HK-2 (cell line): Measurements from ENCODE around the gene FAM114A1.
"Not testable (repeated sequence)": the region's sequence is repeated elsewhere in the genome, so short reads cannot be mapped to it uniquely, and the experiment has no call there.

ENCODE experiments used
- DNase-seq: peaks from one replicate; pipeline ENCODE4 v3.0.0-alpha.2; 2018; ENCODE audit not compliant: unreplicated experiment

FAM114A1 gene

DNA sequence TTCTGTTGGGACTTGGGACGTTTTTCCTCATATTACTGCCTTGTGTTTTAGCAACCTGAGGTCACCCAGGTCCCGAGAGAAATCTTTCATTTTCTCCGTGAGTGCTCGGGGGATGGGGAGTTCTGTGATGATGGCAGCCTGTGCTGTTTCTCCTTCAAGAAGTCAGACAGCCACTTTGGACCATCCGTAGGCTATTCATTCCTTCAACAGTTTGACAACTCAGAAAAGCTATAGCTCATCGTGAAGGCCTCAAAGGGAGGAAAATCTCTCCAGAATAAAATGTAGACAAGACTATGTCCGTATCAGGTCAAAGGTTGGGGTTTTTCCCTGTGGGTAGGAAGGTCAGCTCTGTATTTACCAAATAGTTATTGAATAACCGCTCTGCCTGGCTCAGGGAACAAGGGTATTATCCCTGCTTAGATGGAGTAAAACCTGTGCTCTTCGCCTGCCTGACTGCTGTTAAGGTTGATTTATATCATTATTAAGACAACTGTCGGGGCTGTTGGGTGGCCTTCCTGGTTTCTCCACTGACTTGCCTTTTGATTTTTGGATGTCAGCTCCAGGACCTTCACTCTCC is 36.6 kb downstream of the FAM114A1 start:
- DNase-seq: peak; percentile 14

DNA sequence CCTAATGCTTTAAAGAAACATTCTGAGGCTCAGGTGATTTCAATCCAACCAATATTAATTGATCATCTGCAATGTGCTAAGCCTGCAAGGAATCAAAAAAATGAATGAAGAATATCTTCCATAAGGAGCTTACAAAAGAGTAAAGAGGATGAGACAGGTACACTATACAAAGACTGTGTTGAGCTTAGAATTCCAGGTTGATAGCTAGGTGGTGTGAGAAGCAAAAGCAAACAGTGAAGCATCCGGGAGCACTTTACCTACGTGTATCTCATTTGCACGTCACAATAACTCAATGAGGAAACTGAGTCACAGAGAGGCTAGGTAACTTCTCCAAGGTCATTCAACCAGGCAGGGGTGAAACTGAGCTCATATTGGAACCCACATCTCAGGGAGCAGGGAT is 37.1 kb downstream of the FAM114A1 start:
- no peak for DNase-seq

DNA sequence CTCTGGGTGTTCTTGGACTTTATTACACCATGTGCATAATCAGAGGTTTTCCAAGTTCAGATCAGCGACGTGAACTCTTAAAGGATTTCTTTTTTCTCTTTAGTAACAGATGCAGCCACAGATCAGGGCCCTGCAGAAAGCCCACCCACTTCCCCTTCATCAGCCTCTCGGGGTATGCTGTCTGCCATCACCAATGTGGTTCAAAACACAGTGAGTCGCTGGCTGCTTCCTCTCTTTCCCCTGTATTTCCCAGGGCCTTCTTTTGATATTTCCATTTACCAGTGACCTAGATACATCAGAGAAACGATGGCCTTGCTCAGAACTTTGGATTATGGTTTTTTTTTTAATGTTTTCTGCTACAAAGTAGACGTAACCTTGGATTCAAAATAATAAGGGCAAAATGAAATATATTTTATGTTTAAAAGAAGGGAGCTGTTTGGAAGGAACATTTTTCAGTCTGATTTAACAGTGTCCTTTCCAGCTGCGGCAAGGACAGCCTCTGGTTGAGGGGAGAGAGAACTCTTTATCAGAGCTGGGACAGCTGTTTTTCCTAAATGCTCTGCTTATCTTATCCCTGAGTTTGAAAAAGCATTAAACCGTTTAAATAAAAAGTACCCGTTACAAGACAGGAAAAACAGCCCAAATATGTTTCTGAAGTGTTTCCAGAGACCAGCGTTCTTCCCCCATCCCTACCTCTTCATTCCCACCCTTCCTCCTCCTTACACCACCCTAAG is 38.2 kb downstream of the FAM114A1 start:
- no peak for DNase-seq

DNA sequence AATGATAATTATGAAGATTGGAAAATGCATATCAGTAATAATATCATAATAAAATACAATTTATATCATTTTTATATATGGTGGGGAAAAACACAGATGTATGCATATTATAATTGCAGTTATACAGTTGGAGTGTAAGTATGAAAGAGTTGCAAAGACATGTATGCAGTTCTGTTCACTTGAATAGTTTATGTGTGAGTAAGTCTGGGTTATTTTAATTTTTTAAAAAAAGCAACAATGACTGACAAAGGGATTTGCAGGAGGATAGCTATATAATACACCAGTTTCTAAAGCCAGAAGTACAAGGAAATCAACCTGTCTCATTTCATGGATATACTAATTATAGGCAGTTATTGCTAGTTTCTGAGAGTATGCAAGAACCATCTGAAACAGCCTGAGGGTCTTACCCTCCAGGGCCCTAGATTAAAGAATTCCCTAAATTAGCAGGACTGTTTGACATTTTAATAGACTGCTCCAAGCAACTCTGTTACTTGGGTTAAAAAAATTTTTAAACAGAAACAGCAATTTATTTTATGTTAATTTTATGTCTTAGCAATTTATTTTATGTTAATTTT is 40.2 kb downstream of the FAM114A1 start:
- no peak for DNase-seq

DNA sequence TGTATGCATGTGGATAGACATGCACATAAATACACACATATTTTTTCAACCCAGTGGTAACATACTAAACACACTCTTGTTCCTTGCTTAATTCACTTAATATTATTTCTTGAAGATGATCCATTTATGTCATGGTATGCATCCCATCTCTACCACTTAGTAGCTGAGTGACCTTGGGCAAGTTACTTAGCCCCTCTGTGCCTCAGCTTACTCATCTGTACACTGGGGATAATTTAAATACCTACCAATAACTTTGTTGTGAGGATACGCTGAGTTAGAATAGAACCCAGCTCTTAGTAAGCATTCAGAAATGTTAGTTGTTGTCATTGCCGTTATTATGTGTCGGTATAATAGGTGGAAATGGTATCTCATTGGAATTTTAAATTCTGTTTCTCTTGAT is 41.4 kb downstream of the FAM114A1 start:
- no peak for DNase-seq

DNA sequence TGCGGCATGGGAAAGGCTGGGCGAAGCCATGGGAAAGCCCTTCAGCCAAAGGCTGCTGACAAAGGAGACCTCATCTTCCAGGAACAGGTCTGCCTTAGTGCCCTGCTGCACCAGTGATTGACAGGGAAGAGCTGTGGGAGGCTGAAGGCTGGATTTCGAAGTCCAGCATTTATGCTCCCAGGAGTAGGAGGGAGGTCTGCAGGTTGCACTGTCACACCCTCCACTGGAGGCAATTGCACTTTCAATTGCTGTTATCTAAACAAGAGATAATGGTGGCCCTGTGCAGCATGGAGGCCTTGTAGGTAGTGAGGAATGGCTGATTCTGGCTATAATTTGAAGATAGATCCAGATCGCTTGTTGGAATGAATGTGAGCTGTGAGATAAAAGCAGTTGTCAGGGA is 43.7 kb downstream of the FAM114A1 start:
- no peak for DNase-seq

DNA sequence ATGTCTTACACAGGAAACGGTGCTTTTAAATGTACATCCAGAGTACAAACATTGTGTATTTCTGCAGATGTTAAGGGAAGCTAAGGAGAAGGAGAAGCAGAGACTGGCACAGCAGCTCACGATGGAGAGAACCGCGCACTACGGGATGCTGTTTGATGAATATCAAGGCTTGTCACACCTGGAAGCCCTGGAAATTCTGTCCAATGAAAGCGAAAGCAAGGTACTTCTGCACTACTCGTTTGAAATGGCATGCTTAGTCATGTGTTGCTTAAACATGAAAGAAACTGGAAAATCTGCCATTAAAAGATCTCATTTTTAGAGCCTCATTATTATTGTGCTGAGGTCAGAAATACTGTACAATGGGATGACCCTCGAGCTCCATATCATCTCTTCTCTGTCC is 47.2 kb downstream of the FAM114A1 start:
- no peak for DNase-seq

DNA sequence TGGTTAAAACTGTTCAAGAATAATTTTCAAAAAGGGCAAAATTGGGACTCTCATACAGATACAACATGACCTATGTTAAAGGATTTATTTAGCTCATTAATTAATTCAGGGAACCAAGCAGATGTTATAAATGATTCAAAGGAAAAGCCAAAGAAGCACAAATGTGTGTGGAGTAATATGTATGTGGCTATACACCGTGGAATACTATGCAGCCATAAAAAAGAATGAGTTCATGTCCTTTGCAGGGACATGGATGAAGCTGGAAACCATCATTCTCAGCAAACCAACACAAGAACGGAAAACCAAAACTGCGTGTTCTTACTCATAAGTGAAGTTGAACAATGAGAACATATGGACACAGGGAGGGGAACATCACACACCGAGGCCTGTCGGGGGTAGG is 48.7 kb downstream of the FAM114A1 start:
- not testable (repeated sequence) for DNase-seq

DNA sequence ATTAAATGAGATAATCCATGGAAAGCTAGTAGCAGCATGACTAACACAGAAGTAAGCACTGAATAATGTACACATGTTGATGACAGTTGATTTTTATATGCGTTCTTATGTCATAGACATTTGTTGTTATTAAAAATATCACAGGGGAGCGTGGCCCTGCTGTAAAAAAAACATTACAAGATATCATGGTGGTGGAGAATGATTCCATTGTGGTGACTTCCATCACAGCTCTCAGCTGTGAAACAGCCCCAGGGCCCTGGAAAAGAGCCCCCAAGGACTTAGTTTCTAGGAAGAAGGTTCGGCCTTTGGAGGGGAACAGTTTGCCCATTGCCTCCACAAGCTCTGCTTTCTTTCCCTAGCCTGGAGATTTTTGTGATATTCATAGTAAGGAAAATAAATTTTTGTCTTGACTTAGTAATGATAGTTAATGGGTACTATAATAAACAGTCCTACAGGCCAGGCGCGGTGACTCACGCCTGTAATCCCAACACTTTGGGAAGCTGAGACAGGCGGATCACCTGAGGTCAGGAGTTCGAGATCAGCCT is 49.9 kb downstream of the FAM114A1 start:
- no peak for DNase-seq

DNA sequence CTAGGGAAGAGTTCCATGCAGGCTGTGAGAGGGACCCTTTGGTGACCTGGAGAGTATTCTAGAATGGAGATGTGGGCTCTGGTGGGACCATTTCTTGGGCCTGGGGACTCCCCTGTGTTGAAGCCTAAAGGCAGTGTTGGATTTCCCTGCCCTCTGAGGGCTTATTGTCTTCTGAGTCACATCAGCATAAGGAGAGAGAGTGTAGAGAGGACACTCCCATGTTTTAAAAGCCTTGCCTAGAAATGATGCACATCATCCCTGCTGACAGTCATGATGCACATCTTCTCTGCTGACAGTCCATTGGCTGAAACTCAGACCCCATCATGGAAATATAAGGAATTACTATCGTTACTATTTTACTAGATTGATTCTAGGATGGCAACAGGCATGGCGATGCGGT is 51.9 kb downstream of the FAM114A1 start:
- DNase-seq: no peak

DNA sequence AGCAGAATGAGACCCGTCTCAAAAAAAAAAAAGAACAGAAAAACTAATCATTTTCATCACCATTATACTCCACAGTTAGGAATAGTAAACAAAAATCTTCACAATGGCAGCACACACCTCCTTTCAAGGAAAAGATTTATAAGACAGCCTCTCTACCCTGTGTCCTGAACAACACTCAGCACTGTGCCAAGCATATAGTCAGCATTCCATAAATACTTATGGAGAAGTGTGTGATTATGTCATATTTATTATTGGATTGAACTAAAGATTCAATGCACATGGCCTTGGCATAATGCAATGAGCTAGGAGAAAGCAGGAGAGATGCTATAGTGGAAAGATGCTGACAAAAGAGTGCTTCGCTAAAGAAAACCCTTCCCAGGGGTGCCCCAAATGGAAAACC is 52.6 kb downstream of the FAM114A1 start:
- DNase-seq: no peak

DNA sequence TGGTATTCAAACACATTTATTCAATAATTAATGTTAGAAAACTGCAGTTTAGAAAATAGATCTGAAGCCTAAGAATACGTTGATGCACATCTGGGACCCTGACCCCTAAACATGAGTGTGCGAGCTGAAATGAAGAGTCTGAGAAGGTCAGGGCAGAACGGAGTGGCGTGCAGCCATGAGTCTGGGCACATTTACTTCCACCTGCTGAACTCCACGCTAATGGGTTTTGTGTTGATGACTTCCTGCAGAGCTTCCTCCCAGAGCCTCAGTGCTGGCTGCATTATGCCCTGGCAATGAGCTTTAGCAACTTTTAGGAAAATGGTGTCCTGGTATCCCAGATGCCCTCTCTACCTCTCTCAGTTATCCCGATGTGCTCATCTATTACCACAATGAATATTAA is 53.1 kb downstream of the FAM114A1 start:
- no peak for DNase-seq

DNA sequence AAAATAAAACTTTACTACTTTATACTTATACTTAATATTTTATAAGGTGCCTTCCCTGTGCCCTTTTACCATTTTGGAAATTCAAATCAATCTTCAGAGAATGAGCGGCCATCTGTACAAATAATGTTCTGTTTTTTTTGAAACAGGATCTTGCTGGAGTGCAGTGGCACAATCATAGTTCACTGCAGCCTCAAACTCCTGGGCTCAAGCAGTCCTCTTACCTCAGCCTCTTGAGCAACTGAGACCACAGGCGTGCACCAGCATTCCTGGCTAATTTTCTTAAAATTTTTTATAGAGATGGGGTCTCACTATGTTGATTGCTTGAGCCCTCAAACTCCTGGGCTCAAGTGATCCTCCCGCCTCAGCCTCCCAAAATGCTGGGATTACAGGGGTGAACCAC is 53.5 kb downstream of the FAM114A1 start:
- DNase-seq: no peak

DNA sequence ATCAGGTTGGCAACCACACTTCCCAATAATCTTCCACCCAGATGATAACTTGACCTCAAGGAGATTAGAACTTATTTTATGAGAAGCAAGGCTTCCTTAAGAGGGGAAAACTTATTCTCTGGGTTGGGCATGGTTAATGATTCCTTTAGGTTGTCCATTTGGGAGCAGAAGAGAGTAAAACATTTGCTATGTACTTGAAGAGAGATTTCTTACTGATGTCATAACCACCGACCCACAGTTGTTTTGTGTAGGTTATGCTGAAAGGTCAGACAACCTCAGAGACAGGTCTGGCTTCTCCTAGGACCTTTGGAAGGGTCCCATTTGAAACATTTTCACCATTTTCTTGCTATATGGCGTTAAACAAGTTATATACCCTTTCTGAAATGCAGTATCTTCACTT is 56.1 kb downstream of the FAM114A1 start:
- DNase-seq: no peak

DNA sequence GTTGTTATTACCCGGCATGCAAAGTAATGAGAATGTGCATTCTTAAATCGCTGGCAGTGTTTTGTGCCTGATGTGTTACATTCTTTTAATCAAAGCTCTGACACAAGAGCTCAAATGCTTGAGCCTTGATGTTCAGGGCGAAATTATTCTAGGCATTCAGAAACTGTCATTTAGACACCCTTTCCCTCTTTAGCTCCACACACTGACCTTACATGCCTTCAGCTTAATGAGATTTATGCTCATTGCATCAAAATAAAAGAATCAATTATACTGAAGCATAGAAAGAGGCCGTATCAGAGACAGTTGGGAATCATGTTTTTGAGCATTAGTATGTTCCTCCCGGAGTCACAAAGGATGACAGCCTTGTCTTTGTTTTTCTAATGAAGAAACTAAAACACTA is 56.7 kb downstream of the FAM114A1 start:
- DNase-seq: no peak

DNA sequence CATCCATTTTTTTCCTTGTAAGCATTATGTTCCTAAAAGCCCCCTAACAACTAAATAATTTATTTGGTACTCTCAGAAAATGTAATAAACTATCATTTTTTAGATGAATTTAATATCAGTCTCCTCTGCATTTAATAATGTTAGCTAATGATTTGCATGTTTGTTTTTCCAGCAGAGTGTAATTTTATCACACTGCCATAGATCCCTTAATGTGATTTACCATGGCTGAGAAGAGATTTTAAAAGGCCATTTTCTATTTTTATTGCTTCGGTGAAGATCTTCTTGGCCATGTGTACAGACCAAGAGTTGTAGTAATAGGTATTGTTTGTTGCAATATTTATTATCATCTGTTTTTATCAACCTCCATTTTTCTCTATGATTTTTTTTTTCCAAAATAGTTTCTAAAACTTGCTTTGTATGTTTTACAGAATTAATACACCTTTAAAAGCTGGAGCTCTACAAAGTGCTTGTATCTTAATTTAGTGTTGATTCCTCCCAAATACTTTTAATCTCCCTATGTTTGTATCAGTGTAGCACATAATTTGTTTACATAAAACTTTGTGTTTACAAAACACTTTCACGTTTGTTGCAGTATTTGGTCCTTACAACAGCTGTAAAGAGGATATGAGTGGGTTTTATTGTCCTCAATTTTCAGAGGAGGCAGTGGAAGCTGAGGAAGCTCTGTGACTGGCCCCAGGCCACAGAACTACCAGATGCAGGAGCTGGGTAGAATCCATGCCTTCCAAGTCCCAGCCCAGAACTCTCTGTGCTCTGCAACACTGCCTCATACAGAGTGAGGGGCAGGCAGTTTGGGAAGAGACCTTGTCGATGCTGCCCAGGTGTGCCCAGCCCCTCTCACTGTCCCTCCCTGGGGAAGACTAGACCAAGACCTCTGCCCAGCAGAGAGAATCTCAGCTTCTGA is 58.1 kb downstream of the FAM114A1 start:
- DNase-seq: no peak

DNA sequence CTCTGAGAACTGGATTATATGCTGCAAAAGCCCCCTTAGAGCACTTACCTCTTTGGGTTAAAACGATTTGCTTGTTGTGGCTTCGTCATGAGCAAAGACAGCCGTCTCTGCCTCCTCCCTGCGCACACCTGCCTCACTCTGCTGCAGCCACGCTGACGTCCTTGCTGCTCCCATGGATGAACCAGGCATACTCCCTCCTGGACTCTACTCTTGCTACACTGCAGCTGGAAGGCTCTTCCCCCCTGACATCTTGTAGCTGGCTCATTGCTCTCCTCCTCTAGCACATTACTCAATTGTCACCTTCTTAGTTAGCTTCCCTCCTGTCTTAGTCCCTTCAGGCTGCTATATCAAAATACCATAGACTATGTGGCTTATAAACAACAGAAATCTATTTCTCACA is 59.3 kb downstream of the FAM114A1 start:
- no peak for DNase-seq

DNA sequence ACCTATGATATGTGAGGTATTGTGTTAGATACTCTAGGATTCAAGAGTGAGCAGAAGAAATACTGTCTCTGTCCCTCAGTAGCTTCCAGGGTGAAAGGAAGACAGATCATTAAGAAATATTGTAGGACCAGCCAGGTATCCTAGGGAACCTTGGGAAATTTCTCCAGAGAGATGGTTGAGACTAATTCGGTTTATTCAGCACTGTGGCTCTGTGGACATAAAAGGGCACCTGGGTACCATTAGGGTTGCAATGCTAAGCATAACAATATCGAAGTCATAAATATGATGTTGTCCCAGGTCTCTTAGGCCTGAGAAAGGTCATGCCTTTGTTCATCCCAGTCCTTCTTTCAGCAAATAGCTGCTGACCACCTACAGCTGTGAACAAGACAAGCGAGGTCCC is 61.0 kb downstream of the FAM114A1 start:
- DNase-seq: no peak

DNA sequence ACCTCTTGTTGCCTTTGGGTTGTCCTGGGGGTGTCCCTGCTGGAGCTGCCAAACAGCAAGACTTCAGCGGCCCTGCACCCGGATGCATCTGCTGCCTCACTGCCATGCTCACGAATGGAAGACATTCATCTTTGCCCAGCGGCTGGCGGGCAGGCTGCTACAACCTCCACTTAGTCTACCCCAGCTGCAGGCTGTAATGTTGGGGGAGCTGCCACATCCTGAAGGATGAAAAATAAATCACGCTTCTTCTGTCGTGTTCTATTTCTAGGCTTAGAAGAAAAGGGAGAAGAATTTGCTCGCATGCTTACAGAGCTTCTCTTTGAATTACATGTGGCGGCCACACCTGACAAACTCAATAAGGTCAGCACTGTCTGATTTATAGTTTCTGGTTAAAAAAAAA is 61.4 kb downstream of the FAM114A1 start:
- DNase-seq: no peak

DNA sequence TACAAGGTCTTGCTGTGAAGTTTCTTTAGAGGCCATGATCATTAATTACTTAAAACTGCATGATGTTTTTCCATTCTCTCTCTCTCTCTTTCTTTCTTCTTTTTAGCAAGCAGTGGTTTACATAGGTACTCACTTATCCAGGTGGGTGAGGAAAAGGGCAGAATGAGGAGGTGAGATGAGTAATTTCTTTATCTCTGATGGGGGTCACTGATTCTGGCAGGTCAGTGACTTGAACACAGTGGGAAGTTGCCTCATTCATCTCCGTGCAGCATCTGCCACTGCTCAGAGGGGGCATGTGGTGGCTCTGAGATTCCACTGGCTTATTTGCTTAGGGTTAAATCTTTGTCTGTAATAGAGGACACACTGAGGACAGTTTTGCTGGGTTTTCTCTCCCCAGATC is 62.6 kb downstream of the FAM114A1 start:
- no peak for DNase-seq

DNA sequence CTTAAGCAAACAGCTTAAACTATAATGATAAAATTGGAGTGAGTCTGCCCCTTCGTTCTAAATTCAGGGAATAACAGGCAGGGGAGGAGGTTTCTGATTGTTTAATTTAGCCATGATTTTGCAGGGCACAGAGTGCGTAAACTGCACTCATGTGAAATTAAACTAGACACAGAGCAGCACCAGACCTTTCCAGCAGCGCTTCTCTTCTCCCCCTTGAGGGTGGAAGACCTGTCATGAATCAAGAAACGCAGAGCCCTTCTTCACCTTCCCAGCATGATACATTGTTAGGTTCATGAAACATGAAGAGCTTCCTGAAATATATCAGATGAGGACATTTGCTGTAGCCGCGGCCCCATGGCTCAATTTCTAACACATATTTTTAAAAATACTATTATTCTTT is 63.1 kb downstream of the FAM114A1 start:
- no peak for DNase-seq

DNA sequence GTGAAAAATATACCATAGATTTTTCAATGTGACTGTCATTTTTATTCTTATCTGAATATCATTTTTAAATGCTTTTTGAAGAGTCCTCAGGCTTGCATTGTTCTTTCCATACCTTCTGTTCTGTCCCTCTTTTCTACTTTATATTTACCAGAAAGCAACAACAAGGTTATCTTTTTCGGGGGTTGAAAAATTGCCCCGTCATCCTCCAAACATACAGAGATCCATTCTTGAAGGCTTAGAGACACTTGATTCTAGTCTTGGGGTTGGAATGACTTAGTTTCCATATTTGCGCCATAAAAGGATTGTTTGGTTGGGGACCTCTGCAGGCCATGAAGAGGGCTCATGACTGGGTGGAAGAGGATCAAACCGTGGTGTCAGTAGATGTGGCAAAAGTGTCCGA is 63.5 kb downstream of the FAM114A1 start:
- no peak for DNase-seq
